Stomach (tissue), 4 donors: ENCODE data around the gene KCNH1.

Source experiments
- POLR2A ChIP-seq, 4 donors: fragments of 450-650 bp; IDR thresholded peaks; one replicate each; pipeline ENCODE4 v1.6.1; 2016; ENCODE audit warnings: antibody characterized with exemption in 4 of 4, control low read depth in 2 of 4, mild to moderate bottlenecking in 1 of 4, moderate library complexity in 1 of 4
- POLR2AphosphoS5 ChIP-seq, 3 donors: sonication (generic); formaldehyde crosslinking; IDR thresholded peaks; one replicate each; pipeline ENCODE4 v1.6.1; 2016; ENCODE audit warnings: antibody characterized with exemption in 3 of 3
- TF ChIP-seq, protein P1 (sequence below), 7 experiments: fragments of 450-650 bp in 4 of 7; fragments of 200-600 bp in 3 of 7; sonication (generic) in 3 of 7; IDR thresholded peaks; one replicate each; pipeline ENCODE4 v1.5.1; 2016 to 2019; ENCODE audit warnings: antibody characterized with exemption in 7 of 7, control low read depth in 2 of 7, mild to moderate bottlenecking in 1 of 7

DNA sequence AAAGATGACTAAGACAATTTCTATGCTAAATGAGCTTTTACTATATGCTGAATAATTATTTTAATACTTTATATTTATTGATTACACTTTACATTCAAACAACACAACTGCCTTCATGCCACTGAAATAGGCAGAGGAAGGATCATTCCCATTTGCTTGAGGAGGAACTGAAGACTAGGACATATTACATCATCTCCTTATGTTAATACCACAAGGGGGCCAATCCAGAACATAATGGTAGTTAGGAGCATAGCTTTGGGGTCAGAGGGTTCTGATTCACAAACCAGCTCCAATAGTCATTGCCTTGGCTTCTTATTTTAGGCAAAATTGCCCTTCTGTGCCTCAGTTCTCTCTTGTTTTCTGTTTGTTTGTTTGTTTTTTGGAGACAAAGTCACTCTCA, 306.5 kb downstream of the KCNH1 start:
- TF ChIP-seq, protein P1, sequence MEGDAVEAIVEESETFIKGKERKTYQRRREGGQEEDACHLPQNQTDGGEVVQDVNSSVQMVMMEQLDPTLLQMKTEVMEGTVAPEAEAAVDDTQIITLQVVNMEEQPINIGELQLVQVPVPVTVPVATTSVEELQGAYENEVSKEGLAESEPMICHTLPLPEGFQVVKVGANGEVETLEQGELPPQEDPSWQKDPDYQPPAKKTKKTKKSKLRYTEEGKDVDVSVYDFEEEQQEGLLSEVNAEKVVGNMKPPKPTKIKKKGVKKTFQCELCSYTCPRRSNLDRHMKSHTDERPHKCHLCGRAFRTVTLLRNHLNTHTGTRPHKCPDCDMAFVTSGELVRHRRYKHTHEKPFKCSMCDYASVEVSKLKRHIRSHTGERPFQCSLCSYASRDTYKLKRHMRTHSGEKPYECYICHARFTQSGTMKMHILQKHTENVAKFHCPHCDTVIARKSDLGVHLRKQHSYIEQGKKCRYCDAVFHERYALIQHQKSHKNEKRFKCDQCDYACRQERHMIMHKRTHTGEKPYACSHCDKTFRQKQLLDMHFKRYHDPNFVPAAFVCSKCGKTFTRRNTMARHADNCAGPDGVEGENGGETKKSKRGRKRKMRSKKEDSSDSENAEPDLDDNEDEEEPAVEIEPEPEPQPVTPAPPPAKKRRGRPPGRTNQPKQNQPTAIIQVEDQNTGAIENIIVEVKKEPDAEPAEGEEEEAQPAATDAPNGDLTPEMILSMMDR (IDR thresholded peaks at IDR 0.05): no peak
- TF ChIP-seq POLR2A (IDR thresholded peaks at IDR 0.05): no peak
- no peak for TF ChIP-seq POLR2AphosphoS5 (IDR thresholded peaks at IDR 0.05)
